K562 (cell line): ENCODE data around the gene RPL39L. TPM values are rescaled to one million over a fixed set of nuclear protein-coding genes. Genes with fewer than 3 reads are reported as not detected.

Experiments used
- ATAC-seq: fragments of 200-7000 bp; cut with Tn5 transposase; 3 replicates; pipeline ENCODE4 v1.9.1; 2020; ENCODE audit warnings: moderate library complexity
- BruUV-seq: library from RNA; stranded (reverse); fragments of 400-500 nt; replicated peaks from 2 replicates; lab custom pipeline; 2021; lab: Mats Ljungman, UMichigan
- CTCF ChIA-PET: fragments of 300-600 bp; formaldehyde crosslinking; extraction: SDS; loops from one replicate; lab custom pipeline; 2021; ENCODE audit warnings: low intra/inter-chr PET ratio; lab: Yijun Ruan, JAX
- POLR2A ChIA-PET: fragments of 300-600, 350-650 bp; sonication (Branson Sonifier 250); formaldehyde crosslinking; extraction: SDS; loops from one replicate; lab custom pipeline; 2021; ENCODE audit warnings: antibody characterized with exemption, inconsistent platforms; lab: Yijun Ruan, JAX
- DNase-seq, 4 experiments: peaks; one replicate each; pipeline versions ENCODE4 v3.0.0 to v3.0.0-alpha.2; 2011 to 2018; ENCODE audit warnings: low spot score in 3 of 4, mixed read lengths in 3 of 4; ENCODE audit errors: extremely low read depth in 1 of 4
- FAIRE-seq: peaks from 2 replicates; lab custom pipeline; 2011; peaks lifted over from hg19 to GRCh38; lab: Jason Lieb, UNC
- H2AFZ ChIP-seq: 2 replicates; pipeline ENCODE4 v1.6.0; 2011; ENCODE audit warnings: low read depth, low read length, control low read depth, inconsistent platforms
- H3K27ac ChIP-seq: fragments of 200-600 bp; 3 replicates; pipeline ENCODE4 v1.8.0; 2011; ENCODE audit warnings: low read depth, mild to moderate bottlenecking, control low read depth, inconsistent platforms, low read length, moderate library complexity, mixed read lengths; ENCODE audit errors: extremely low read depth
- H3K27me3 ChIP-seq, 2 experiments: fragments of 300-600 bp in 1 of 2; 2 replicates in 1 of 2; 3 replicates in 1 of 2; pipeline versions ENCODE4 v1.6.0 to v1.8.0; 2011; ENCODE audit warnings: inconsistent platforms in 2 of 2, low read length in 2 of 2, mild to moderate bottlenecking in 1 of 2, mixed read lengths in 1 of 2, moderate library complexity in 1 of 2; ENCODE audit not compliant: control insufficient read depth in 2 of 2, insufficient read depth in 2 of 2
- H3K36me3 ChIP-seq: fragments of 300-600 bp; 3 replicates; pipeline ENCODE4 v1.8.0; 2011; ENCODE audit warnings: mild to moderate bottlenecking, low read length, inconsistent platforms; ENCODE audit not compliant: control insufficient read depth, insufficient read depth
- H3K4me1 ChIP-seq, 2 experiments: fragments of 200-600 bp in 1 of 2; replicated peaks in 1 of 2; 2 replicates in 1 of 2; 3 replicates in 1 of 2; pipeline versions ENCODE4 v1.5.1 to v1.8.0; 2011; ENCODE audit warnings: inconsistent platforms in 2 of 2, low read length in 2 of 2, mild to moderate bottlenecking in 1 of 2, mixed read lengths in 1 of 2, moderate library complexity in 1 of 2; ENCODE audit not compliant: control insufficient read depth in 2 of 2, insufficient read depth in 2 of 2
- H3K4me2 ChIP-seq: 2 replicates; pipeline ENCODE4 v1.6.1; 2011; ENCODE audit warnings: low read length, control low read depth, inconsistent platforms, mixed read lengths; ENCODE audit not compliant: insufficient read depth
- H3K4me3 ChIP-seq: fragments of 200-600 bp; sonication (generic), shearing (Covaris generic); 2 replicates; pipeline ENCODE4 v1.5.1; 2016; ENCODE audit warnings: control low read depth, inconsistent platforms
- H3K79me2 ChIP-seq: fragments of 200-600 bp; 3 replicates; pipeline ENCODE4 v1.8.0; 2011; ENCODE audit warnings: low read length, inconsistent platforms; ENCODE audit not compliant: control insufficient read depth, insufficient read depth
- H3K9ac ChIP-seq, 2 experiments: 2 replicates each; pipeline versions ENCODE4 v1.6.0 to v1.6.1; 2011; ENCODE audit warnings: low read depth in 2 of 2, low read length in 2 of 2, control low read depth in 1 of 2, inconsistent platforms in 1 of 2, mild to moderate bottlenecking in 1 of 2, mixed read lengths in 1 of 2; ENCODE audit not compliant: insufficient read depth in 1 of 2
- H3K9me1 ChIP-seq: one replicate; pipeline ENCODE4 v1.6.0; 2011; ENCODE audit warnings: inconsistent platforms, mild to moderate bottlenecking, low read length, moderate library complexity; ENCODE audit not compliant: control insufficient read depth, insufficient read depth
- H3K9me3 ChIP-seq: replicated peaks from 2 replicates; pipeline ENCODE4 v1.5.1; 2011; ENCODE audit warnings: low read depth, low read length, inconsistent platforms; ENCODE audit not compliant: control insufficient read depth, insufficient read depth
- H4K20me1 ChIP-seq: replicated peaks from 2 replicates; pipeline ENCODE4 v1.6.1; 2011; ENCODE audit warnings: low read length, inconsistent platforms, mixed read lengths; ENCODE audit not compliant: control insufficient read depth, insufficient read depth
- BCOR ChIP-seq: fragments of 450-650 bp; IDR thresholded peaks from 2 replicates; pipeline ENCODE4 v1.6.1; 2016
- BDP1 ChIP-seq: IDR thresholded peaks from 3 replicates; pipeline ENCODE4 v1.6.1; 2011; ENCODE audit not compliant: insufficient read length, insufficient read depth
- CEBPG ChIP-seq, 3 experiments: fragments of 200-800 bp in 1 of 3; sonication (Bioruptor generic) in 1 of 3; sonication (generic) in 1 of 3; formaldehyde crosslinking in 1 of 3; IDR thresholded peaks in 2 of 3; conservative IDR thresholded peaks in 1 of 3; 2 replicates each; pipeline versions ENCODE4 v1.6.1 to v1.8.0; 2016 to 2022; ENCODE audit warnings: missing compliant biosample characterization in 2 of 3, missing genetic modification characterization in 2 of 3, mild to moderate bottlenecking in 1 of 3, missing genetic modification reagents in 1 of 3
- CREB1 ChIP-seq, 2 experiments: sonication (generic) in 1 of 2; formaldehyde crosslinking in 1 of 2; IDR thresholded peaks; 2 replicates each; pipeline versions ENCODE4 v1.6.1 to v1.8.0; 2012 to 2022; ENCODE audit warnings: inconsistent platforms in 1 of 2, mild to moderate bottlenecking in 1 of 2, missing genetic modification reagents in 1 of 2, moderate library complexity in 1 of 2
- CXXC5 ChIP-seq: fragments of 250-450 bp; sonication (Bioruptor Pico); IDR thresholded peaks from 2 replicates; pipeline ENCODE4 v1.8.0; 2022; ENCODE audit warnings: inconsistent platforms, mild to moderate bottlenecking, moderate library complexity
- ETV1 ChIP-seq: fragments of 450-650 bp; conservative IDR thresholded peaks from 2 replicates; pipeline ENCODE4 v1.6.1; 2016; ENCODE audit warnings: missing genetic modification characterization, control low read depth, low read depth, missing compliant biosample characterization
- HMGN3 ChIP-seq: IDR thresholded peaks from 2 replicates; pipeline ENCODE4 v1.6.1; 2011; ENCODE audit warnings: borderline replicate concordance, low read depth, mild to moderate bottlenecking, mixed read lengths, low read length; ENCODE audit not compliant: insufficient read length; ENCODE audit errors: extremely low read depth
- IFI16 ChIP-seq: fragments of 250-450 bp; sonication (Bioruptor Pico); IDR thresholded peaks from 2 replicates; pipeline ENCODE4 v2.1.2; 2022; ENCODE audit warnings: mild to moderate bottlenecking, inconsistent platforms
- MCM3 ChIP-seq: fragments of 450-650 bp; IDR thresholded peaks from 2 replicates; pipeline ENCODE4 v1.6.1; 2016
- NFE2 ChIP-seq: IDR thresholded peaks from 2 replicates; pipeline ENCODE4 v1.6.1; 2014; ENCODE audit warnings: antibody characterized with exemption, low read depth
- NR0B1 ChIP-seq: fragments of 450-650 bp; IDR thresholded peaks from one replicate; pipeline ENCODE4 v1.6.1; 2018; ENCODE audit warnings: mild to moderate bottlenecking, moderate library complexity; ENCODE audit not compliant: partially characterized antibody
- SIN3B ChIP-seq: fragments of 450-650 bp; IDR thresholded peaks from 2 replicates; pipeline ENCODE4 v1.6.1; 2017; ENCODE audit warnings: low read depth, mild to moderate bottlenecking, moderate library complexity
- VEZF1 ChIP-seq: fragments of 200-800 bp; sonication (Bioruptor generic); IDR thresholded peaks from 2 replicates; pipeline ENCODE4 v1.6.1; 2017; ENCODE audit warnings: missing genetic modification characterization, missing compliant biosample characterization
- WHSC1 ChIP-seq: IDR thresholded peaks from one replicate; pipeline ENCODE4 v1.6.1; 2012; ENCODE audit warnings: low read length, control low read depth, inconsistent platforms
- ZBTB49 ChIP-seq: sonication (generic); formaldehyde crosslinking; IDR thresholded peaks from 2 replicates; pipeline ENCODE4 v1.8.0; 2022; ENCODE audit warnings: missing genetic modification reagents, mild to moderate bottlenecking, borderline replicate concordance
- ZNF3 ChIP-seq: fragments of 250-450 bp; sonication (Bioruptor Pico); IDR thresholded peaks from 2 replicates; pipeline ENCODE4 v1.5.0; 2021; ENCODE audit warnings: mild to moderate bottlenecking, moderate library complexity
- WGBS: fragments of 100-300 bp; shearing (Covaris generic); methylation state at CpG from one replicate; pipeline ENCODE4 v1.1.6; 2016; ENCODE audit warnings: low coverage, mixed read lengths; ENCODE audit not compliant: insufficient coverage; ENCODE audit errors: missing lambda C conversion rate; 5-methylcytosine and 5-hydroxymethylcytosine counted together
- in situ Hi-C: fragments of 300-500 bp; cut with MboI; formaldehyde crosslinking; loops from 4 replicates; pipeline ENCODE4 v1.15.0; 2018; ENCODE audit warnings: inconsistent platforms, mixed read lengths
- intact Hi-C: fragments of 100-400 bp; cut with micrococcal nuclease; formaldehyde crosslinking; loops from 2 replicates; pipeline ENCODE4 v1.14.2; 2022
- polyA plus RNA-seq, 8 experiments: library from polyadenylated mRNA; depleted of rRNA in 4 of 8; stranded (reverse) in 5 of 8; unstranded in 3 of 8; fragments of >200 nt; fragmentation: Nextera tagmentation in 2 of 8; fragmentation: Illumina TruSeq in 1 of 8; extraction: Ambion mirVana in 2 of 8; extraction: Trizol in 1 of 8; gene quantifications; 2 replicates each; pipeline versions ENCODE4 v1.2.1 to v1.2.3, GENCODE V29; 2011 to 2014; ENCODE audit warnings: inconsistent platforms in 1 of 8, missing spikeins in 1 of 8
- total RNA-seq, 7 experiments: library from RNA; depleted of rRNA in 6 of 7; stranded (reverse); fragments of >200 nt in 6 of 7; fragmentation: Illumina TruSeq in 2 of 7; extraction: Trizol in 2 of 7; gene quantifications; 2 replicates each; pipeline versions ENCODE4 v1.2.1 to v1.2.3, GENCODE V29; 2011 to 2021; ENCODE audit warnings: low replicate concordance in 1 of 7

Gene RPL39L
- total and polyA plus RNA-seq, 9 of the 15 experiments (the other 6 are each of a cell fraction or from before 2014, with no cell fraction given), result 15.0 to 122 (median 45.5) TPM

- WGBS, result 6% methylated on average over 5 of the region's 5 CpGs
- ChIA-PET CTCF (no interaction called here), POLR2A (interaction anchor here (0.6 to 0.8 kb wide), 2 partner anchors 12 to 78 kb away, joined by 3 to 5 read pairs; no protein-coding TSS in a partner anchor)
- Histone ChIP-seq H3K9me3 (no peaks in the 10 kb centered on the region), H3K9ac (no peak overlapping the region; a peak in 1 of 4 replicates), H2AFZ (peak overlapping the region; percentile 43), H3K36me3 (no peaks in the 10 kb centered on the region), H3K79me2 (no peaks in the 10 kb centered on the region), H3K9me1 (no peaks in the 10 kb centered on the region), H3K27me3 (peaks cover 4 to 9% of the 10 kb centered on the region in 2 experiments; a peak in 3 of 5 replicates), H3K4me2 (no peak overlapping the region), H4K20me1 (no peaks in the 10 kb centered on the region), H3K4me3 (no peak overlapping the region), H3K27ac (peak overlapping the region; percentile 36; the same call in 1 of the 3 replicates), H3K4me1 (peaks cover 3 to 15% of the 10 kb centered on the region in 2 experiments; a peak in 3 of 5 replicates)
- in situ Hi-C loops (no loop called here), intact Hi-C loops (no loop called here)
- ATAC-seq, result peak; percentile 91
- no TSS peak for BruUV-seq
- DNase-seq, result peak; percentile 28 to 73 (median 48)
- peak; percentile 32 for FAIRE-seq
- TF ChIP-seq CEBPG (CRISPR knock-in tag; IDR thresholded peaks at IDR 0.05), result no peak
- TF ChIP-seq CEBPG (tag; conservative IDR thresholded peaks at IDR 0.05 in 1 of 2, IDR thresholded peaks at IDR 0.05 in 1 of 2), result no peak
- TF ChIP-seq NR0B1, result no peak
- TF ChIP-seq SIN3B, result no peak
- TF ChIP-seq ZBTB49 (CRISPR knock-in tag), result no peak
- peak; percentile 76 for TF ChIP-seq NFE2
- no peak for TF ChIP-seq HMGN3
- no peak for TF ChIP-seq ZNF3 (CRISPR knock-in tag)
- no peak for TF ChIP-seq ETV1 (tag)
- no peak for TF ChIP-seq MCM3
- no peak for TF ChIP-seq BDP1
- TF ChIP-seq VEZF1 (CRISPR knock-in tag), result no peak
- no peak for TF ChIP-seq CXXC5 (CRISPR knock-in tag)
- no peak for TF ChIP-seq CREB1 (IDR thresholded peaks at IDR 0.05)
- TF ChIP-seq CREB1 (CRISPR knock-in tag; IDR thresholded peaks at IDR 0.05), result no peak
- TF ChIP-seq WHSC1, result no peak
- TF ChIP-seq BCOR, result no peak
- no peak for TF ChIP-seq IFI16
Observed at GRCh38 chr3:187186801-187187421, 47.6 kb upstream of the RPL39L start.
